NOMO-1 treated with DMSO at 0.1 percent for 48 hours (cell line): ENCODE measurements around the gene OSBPL8.
A peak's percentile ranks its signal among the peaks of the same experiment; 100 is the strongest.

ENCODE experiments used
- DNase-seq: peaks from one replicate; lab custom pipeline; 2025; ENCODE audit not compliant: unreplicated experiment; lab: John Stamatoyannopoulos, UW

OSBPL8 gene

DNA sequence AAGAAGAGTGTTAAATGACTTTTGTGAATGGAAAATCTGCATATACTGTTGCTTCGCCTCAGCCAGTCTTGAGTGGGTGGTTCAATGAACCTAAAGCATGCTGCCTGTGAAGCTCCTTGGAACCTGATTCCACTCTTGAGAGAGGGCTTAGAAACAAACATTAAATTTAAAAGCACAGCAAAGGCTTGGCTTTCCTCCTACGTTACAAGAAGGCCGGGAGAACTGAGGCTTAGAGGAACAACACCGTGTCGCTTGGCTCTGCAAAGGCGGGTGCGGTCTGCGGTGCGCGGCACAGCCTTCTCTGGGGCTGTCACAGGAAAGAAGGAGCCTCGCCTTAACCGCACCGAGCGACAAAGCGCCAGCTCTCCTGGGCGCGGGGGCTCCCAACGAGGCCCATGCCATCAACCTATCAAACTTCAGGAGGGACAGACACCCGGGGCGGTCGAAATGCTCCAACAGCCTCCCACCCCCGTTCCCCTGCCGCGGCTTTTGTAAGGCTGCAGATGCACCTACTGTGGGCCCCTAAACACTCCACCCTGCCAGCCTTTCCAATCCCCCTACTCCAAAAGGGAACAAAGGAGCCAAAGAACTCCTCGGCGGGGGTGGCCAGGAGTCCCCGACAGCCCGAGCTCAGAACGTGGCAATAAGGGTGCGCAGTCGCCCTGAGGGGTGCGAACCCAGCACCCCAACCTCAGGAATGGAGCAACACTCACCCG is 729 bp downstream of the OSBPL8 start:
- peak; percentile 66 for DNase-seq

DNA sequence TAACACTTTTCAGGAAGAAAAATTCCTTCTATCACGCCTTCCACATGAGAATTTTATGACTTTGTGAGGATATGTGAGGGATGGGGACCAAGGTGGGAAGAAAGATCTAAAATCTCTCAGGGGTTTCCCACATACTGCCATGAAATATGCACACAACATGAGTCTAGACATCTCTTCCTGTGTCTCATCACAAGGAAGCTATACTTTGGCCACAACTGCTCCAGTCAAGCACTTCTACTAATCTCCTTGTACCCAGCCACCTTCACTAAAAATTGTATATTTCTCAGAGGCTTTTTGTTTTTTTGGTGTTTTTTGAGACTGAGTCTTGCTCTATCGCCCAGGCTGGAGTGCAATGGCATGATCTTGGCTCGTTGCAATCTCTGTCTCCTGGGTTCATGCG is 3.2 kb downstream of the OSBPL8 start:
- DNase-seq: no peak

DNA sequence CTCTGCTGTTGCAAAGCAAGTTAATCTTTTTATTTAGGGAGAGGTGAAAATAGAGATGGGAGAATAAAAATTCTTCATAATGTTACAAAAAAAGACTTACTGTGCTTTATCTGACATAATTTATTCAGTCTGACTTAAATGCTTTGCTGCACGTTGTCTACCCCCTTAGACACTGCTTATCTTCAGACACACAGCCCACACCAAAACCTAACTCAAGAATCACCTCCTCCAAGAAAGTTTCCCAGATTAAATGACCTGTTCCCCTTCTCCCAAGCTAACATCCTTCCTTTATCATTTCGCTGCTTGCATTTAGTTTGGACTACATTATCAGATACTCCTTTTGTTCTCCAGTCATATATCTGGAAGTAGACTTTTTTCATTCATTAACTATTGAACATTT is 3.8 kb downstream of the OSBPL8 start:
- DNase-seq: no peak

DNA sequence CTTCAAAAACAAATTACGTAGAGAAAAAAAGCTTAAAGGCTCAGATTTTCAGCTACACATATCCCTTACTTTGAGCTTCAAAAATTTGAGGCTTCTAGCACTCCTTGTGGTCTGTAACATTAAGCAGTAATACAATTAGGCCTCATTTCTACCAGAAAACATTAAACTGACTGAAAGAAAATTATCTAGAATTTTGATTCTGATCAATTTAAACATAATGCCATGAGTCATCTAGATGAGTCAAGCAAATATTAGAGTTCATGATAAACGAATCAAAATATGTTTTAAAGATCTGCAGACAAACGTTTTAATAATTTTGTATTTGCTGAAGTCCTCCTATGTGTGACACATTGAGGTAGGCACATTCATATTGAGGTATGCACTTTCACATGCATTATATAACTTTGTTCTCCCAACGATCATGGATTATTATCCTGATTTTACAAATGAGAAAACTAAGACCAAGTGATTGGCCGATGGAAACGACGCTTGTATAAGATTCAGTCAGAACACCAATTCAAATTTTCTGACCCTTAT is 4.3 kb downstream of the OSBPL8 start:
- DNase-seq: no peak

DNA sequence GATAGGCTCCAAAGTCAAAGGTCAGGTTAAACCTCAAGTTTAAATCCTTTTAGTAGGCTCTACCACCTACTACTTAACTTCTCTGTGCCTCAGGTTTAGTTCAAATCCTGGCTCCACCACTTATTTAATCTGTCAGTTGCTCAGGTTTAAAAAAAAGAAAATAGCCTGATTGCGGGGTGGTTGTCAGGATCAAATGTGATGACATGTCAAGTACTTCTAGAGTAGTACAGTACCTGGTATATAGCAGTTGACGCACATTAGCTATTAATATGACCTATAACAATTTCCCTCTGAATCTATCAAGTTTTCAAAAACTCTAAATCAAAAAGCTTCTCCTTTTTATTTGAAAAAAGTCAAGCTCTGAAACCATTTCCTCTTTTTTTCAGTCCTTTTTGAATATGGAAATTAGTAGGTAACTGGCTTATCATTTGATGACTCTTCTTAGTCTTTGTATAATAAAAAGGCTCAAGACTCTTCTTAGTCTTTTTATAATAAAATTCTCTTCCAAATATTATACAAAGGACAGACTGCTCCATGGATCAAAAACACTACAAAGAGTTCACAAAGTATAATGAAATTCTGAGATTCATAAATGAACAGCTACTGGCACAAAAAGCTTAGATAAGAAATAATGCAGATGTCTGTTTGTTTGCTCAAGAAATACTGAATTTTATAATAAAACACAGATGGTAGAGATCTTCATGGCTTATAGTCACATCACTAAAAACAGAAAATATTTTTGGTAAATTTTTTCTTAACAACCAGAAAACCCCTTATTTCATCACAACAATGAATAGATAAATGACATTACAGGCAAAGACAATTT is 5.0 kb downstream of the OSBPL8 start:
- DNase-seq: peak; percentile 80

DNA sequence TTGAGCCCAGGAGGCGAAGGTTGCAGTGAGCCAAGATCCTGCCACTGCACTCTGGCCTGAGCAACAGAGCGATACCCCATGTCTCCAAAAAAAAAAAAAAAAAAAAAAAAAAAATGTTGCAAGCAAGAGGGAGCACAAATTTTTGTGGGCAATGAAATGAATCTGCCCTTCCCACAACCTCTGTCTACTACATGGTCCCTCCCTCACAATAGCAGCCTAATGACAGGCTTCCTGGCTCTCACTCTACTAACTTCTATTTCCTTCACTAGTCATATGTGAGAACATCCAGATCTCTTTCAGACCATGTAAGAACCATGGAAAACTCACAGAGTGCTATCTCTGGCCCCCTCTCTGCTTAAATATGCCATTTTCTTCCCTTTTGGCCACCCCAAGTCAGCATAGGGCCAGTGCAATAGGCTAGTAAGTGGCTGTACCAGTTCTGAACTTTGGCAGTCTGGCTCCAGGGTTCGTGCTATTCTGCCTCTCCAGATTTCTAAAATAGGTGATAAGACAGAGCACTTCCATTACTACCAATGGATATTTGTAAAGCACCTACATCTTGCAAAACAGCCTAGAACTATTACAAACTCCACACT is 7.1 kb downstream of the OSBPL8 start:
- DNase-seq: no peak

DNA sequence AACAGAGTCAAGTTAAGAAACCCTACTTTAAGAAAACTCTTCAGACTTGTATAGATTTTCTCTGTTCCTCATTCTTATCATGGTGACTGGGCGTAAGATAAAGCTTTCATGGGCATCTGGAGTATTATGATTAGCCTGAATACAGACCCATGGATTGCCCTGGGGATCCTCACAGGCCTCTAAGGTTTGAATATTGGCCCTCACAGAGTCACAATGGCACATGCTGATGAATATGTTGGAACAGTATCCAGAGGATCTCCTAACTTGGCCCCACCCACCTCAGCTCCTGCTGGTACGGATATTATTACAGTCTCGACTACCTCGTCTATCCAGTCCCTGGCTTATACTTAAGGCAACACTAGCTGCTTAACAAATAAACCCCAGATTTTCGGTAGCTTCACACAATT is 8.1 kb downstream of the OSBPL8 start:
- DNase-seq: peak; percentile 21

DNA sequence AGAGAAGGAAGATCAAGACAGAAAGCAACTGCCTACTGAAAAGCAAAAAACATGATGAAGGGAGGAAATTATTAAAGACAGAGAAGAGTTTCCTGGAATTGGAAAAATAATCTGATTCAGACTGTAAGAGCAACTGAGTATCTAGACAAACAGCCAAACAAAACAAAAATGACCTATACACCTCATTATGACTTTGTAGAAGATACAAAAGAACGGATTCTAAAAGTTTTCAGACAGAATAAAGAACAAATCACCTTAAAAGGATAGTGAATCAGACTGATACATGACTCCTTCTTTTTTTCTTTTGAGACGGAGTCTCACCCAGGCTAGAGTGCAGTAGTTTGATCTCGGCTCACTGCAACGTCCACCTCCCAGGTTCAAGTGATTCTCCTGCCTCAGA is 10.4 kb downstream of the OSBPL8 start:
- DNase-seq: no peak

DNA sequence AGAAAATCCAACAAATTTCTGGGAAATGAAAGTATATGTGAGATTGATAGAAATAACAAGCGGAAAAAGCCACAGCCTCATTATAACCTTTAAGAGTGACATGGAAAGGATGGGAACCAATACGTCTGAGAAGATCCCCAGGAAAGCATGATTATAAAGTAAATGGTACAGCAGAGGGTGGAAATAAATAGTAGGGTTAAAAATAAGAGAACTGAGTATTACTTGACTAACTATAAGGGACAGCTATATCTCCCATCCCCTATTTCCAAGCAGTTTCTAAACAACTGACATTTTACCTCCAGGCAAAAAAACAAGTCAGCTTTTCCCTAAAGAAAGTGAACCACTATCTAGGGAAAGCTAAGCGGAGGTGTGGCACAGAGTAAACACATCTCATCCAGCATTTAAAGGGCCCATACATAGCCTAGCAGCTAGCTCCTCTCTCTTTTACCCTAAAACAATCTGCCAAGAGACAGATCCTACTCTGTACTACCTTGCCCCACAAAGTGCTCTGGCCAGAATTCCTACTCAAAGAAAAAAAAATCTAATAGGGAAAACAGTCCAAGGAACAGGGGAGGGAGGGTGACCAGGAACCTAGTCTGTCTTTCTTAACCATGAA is 11.2 kb downstream of the OSBPL8 start:
- DNase-seq: no peak

DNA sequence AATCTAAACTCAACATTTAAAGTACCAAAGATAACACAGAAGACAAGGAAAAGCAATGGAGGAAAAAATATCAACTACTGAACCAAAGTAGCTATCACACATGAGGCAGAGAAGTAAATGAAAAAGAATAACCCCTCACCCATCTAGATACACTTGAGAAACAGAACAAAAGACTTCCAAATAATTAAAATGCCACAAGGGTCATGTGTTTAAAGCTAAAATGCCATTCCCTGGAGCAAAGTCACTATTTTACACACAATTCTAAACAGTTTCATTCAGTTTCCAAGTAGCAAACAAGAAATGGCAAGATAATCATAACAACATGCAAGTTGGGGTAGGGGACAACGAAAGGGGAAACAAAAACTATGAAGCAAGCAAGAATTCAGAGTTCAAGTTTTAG is 12.0 kb downstream of the OSBPL8 start:
- DNase-seq: no peak

DNA sequence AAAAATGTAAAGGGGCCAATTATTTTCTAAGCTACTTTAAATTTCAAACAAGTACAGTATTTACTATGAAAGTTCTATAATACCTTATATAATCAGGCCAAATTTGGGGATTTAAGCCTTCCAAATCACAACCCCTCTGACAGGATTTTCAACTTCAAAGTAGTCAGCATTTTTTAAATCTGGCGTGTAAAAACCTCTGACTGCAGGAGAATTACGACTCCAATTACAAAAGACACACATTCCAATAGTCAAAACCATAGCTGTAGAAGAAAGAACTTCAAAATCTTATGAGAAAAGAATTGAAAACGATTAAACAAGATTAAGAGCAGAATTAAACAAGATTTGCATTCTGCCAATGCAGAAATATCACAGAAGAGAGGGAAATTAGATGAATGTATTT is 12.7 kb downstream of the OSBPL8 start:
- DNase-seq: no peak

DNA sequence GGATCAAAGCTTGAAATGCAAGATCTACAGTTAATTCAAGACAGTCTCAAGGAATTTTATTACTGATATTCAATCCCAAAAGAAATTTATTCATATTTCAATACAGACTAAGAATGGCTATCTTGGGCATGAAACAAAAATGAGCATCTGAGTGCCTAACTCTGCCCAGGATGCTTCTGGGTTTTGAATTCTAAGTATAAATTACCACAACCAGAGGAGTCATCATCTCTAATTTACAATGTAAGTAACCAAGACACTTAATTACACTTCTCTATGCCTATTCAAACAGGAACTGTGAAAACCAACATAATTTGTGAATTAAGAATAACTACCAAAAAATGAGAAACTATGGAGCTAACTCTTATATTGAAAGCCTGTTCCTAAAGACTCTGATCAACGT is 14.1 kb downstream of the OSBPL8 start:
- DNase-seq: peak; percentile 61

DNA sequence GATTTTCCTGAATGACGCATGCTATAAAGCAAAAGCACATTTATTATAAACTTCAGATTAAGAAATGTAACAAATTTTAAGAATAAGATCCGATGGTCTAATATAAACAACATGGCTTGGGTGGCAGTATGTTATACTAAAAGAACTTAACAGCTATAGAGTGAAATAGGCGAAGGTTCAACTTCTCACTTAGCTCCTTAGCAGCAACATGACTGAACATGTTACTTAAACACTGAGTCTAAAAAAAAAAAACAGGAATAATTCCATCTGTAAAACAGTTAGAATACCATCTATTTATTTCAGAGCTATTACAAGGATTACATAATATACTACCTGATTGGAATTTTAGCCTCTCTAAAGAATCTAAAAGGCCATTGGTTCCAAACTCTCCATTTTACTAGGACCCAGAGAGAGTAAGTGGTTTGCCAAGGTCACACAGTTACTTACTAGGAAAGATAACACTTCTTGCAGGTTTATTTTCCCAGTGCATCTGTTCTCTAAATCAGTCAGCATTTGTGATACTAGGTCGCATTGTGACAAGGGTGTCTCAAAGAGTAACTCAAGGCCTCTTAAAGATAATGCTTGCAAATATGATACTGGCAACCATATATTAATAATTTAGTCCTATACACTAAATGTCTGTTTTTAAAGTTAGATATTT is 14.8 kb downstream of the OSBPL8 start:
- DNase-seq: no peak

DNA sequence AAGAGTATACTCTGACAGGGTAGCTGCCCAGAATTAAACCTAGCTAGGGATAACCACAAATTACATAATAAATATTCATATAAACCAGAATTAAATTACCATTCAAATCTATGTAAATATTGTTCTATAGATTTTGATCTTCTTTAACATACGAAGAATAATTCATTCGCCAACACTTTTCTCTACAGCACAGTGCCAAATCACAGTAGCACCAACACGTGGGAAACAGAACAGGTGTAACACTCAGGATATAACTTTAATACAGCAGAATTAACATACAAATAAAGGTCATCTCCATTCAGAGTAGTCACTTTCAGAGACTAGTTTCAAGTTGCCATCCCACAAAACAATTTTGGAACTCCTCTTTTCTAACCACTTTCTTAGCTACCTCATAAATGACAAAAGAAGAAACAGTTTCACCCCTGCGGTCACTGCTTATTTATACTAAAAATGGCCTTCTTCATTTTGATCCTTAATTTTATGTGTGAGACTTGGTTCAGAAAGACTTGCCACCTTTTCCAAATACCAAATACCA is 15.7 kb downstream of the OSBPL8 start:
- DNase-seq: no peak

DNA sequence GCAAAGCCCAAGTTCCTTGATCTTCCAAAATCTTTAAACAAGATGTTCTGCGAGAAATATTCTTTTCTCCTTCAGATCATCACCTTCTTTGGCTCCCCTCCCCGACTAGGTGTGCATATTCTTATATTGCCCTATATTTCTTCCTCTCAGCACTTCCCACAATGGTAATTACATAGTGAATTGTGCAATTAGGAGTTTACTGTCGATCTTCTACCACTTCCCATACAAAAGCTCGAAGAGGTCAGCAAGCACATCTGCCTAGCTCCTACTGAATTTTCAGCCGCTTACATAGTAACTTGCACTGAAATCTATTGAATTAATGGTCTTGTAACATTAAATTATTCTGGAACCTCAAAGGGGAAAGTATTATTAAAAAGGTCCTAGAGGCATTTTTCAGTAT is 16.7 kb downstream of the OSBPL8 start:
- peak; percentile 50 for DNase-seq

DNA sequence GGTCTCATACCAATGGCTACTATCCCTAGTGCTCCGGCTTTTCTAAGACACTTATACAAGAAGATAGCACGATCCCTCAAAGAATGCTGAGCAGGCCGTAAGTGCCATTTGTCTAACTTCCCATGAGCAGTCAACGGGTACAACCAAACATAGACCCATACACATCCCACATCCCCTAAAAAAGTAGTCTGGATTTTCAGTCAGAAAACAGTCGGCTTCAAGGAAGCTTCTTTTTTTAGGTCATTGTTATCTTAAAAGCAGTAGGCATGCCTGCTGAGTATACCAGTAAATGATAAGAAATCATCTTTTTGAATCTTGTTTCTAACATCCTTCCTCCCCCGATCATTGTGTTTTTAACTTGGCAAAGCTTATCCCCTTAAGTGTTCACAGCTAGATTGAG is 19.8 kb downstream of the OSBPL8 start:
- no peak for DNase-seq

DNA sequence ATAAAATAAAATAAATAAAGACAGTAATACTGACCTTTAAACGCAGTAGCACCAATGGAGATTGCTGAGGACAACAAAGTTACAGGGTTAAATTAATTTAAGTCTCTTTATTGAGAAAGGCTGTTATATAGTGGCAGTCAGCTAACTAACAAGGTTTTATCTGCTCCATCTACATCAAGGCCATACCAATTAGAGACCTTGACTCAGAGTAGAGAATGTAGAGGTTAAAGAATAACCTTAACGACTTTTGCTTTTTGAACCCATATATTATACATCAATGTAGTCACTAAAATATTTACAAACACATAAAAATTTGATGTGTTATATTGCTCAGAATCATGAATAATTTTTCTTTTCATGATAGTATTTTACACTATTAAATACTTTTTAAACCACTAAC is 21.6 kb downstream of the OSBPL8 start:
- DNase-seq: no peak

DNA sequence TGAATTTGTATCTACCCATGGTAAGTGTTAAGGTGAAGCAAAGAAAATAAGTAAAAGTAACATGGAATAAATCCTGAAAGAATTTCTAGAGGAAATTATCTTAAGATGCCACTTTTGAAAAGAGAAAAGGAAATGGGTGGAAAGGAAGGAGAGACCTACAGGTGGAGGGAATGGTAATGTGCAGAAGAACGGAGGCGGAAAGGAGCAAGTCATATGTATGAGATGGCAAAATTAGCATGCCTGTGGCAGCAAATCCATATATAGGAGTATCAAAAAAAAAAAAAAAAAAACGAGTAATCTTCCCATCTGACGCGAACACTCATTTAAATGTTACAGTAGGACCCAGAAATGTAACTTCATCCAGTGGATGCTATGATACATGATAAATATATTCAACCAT is 23.0 kb downstream of the OSBPL8 start:
- DNase-seq: no peak

DNA sequence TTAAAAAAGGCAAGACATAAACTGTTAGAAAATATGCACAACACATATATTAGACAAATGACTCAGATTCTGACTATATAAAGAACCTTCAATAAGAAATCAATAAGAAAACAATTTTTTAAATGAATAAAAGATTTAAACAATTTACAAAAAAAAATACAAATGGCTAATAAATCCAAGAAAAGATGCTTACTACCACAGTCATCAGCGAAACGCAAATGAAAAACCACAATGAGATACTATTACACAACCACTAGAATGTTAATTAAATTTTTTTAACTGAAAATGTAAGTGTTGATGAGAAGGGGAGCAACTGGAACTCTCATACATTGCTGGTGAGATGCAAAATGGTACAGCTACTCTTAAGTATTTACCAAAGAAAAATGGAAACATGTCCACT is 24.4 kb downstream of the OSBPL8 start:
- DNase-seq: no peak

DNA sequence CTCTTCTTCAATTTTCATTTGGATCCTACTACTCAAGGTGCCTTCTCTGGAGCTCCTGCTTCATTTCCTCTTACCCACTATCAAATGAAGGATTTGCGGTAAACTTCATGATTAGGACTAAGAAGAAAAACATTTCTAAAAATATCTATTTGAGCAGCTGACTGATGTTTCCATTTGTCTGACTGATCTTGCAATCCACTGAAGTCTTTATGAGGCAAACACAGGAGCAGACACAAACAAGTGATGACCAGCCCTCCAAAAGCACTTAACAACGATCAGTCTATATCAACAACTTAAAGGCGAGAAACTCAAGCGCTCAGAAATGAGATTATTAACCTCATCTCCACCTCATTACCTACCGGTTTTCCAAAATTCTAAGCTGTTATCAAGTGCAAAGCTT is 26.2 kb downstream of the OSBPL8 start:
- DNase-seq: no peak

DNA sequence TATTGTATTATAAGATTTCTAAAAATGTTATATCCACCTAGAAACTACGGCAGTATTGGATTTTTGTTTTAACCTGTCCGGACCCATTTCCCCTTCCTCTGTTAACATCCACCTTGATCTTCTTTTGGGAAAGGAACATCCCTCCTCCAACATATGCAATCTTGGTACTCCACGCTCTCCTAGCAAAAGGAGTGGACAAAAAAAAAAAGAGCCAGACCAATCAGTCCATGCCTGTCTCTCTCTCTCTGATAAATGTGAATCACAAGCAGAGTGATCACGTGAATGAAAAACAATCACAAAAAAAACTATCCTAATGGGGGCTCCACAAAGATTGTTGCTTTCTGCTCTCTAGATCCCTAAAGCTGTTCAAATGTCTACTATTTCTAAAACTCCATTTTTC is 27.1 kb downstream of the OSBPL8 start:
- no peak for DNase-seq
